OCI-LY7 (cell line): ENCODE measurements around the gene LCN6. TPM values are rescaled to one million over a fixed set of nuclear protein-coding genes. Genes with fewer than 3 reads are reported as not detected.
"Not testable (repeated sequence)": the region's sequence is repeated elsewhere in the genome, so short reads cannot be mapped to it uniquely, and the experiment has no call there.

Experiments used
- BruUV-seq: library from RNA; stranded (reverse); fragments of 400-500 nt; replicated peaks from 2 replicates; lab custom pipeline; 2021; lab: Mats Ljungman, UMichigan
- CTCF ChIA-PET: fragments of 300-600 bp; sonication (Branson Sonifier 250); formaldehyde crosslinking; loops from one replicate; lab custom pipeline; 2022; ENCODE audit warnings: antibody characterized with exemption; ENCODE audit not compliant: unreplicated experiment; lab: Charles Lee
- POLR2A ChIA-PET: fragments of 300-600 bp; sonication (Branson Sonifier 250); formaldehyde crosslinking; loops from one replicate; lab custom pipeline; 2022; ENCODE audit warnings: antibody characterized with exemption; lab: Charles Lee
- DNase-seq: peaks from one replicate; pipeline ENCODE4 v3.0.0-alpha.2; 2015; ENCODE audit warnings: low spot score
- H2AFZ ChIP-seq: fragments of 200-600 bp; sonication (generic), shearing (Covaris generic); 2 replicates; pipeline ENCODE4 v1.6.1; 2014; ENCODE audit warnings: mild to moderate bottlenecking, antibody characterized with exemption, low read length, moderate library complexity
- H3K27ac ChIP-seq: fragments of 200-600 bp; sonication (generic); 2 replicates; pipeline ENCODE4 v1.5.1; 2014; ENCODE audit warnings: mixed run types, low read depth, mild to moderate bottlenecking, moderate library complexity, low read length, inconsistent platforms; ENCODE audit not compliant: poor library complexity, severe bottlenecking
- H3K36me3 ChIP-seq: fragments of 200-600 bp; sonication (generic); 2 replicates; pipeline ENCODE4 v1.6.1; 2014; ENCODE audit warnings: mild to moderate bottlenecking, antibody characterized with exemption, low read length, moderate library complexity, mixed read lengths; ENCODE audit not compliant: insufficient read depth
- H3K4me1 ChIP-seq: fragments of 200-600 bp; sonication (generic); 2 replicates; pipeline ENCODE4 v1.5.1; 2014; ENCODE audit warnings: mild to moderate bottlenecking, low read length; ENCODE audit not compliant: insufficient read depth, poor library complexity, severe bottlenecking
- H3K4me2 ChIP-seq: fragments of 200-600 bp; sonication (generic); 2 replicates; pipeline ENCODE4 v1.6.1; 2014; ENCODE audit warnings: mild to moderate bottlenecking, low read length
- H3K4me3 ChIP-seq: fragments of 200-600 bp; sonication (generic); 2 replicates; pipeline ENCODE4 v1.5.1; 2014; ENCODE audit warnings: mild to moderate bottlenecking, low read depth, low read length; ENCODE audit not compliant: poor library complexity, severe bottlenecking
- H3K79me2 ChIP-seq: fragments of 200-600 bp; sonication (generic); 2 replicates; pipeline ENCODE4 v1.6.1; 2016; ENCODE audit warnings: low read depth, mild to moderate bottlenecking, low read length, moderate library complexity, mixed read lengths; ENCODE audit not compliant: insufficient read depth
- H3K9me2 ChIP-seq: fragments of 200-600 bp; sonication (generic); 2 replicates; pipeline ENCODE4 v1.6.1; 2016; ENCODE audit warnings: mild to moderate bottlenecking, low read length, mixed read lengths; ENCODE audit not compliant: insufficient read depth
- H3K9me3 ChIP-seq: fragments of 200-600 bp; sonication (generic); 2 replicates; pipeline ENCODE4 v1.6.1; 2014; ENCODE audit warnings: mild to moderate bottlenecking, mixed run types, low read length, mixed read lengths
- H4K20me1 ChIP-seq: fragments of 200-600 bp; sonication (generic); 2 replicates; pipeline ENCODE4 v1.6.1; 2014; ENCODE audit warnings: mild to moderate bottlenecking, antibody characterized with exemption, low read length, moderate library complexity, mixed read lengths; ENCODE audit not compliant: insufficient read depth
- CTCF ChIP-seq: fragments of 200-600 bp; sonication (generic); conservative IDR thresholded peaks from 2 replicates; pipeline ENCODE4 v1.5.1; 2014; ENCODE audit warnings: mild to moderate bottlenecking, antibody characterized with exemption, low read length, moderate library complexity, mixed read lengths
- EZH2phosphoT487 ChIP-seq: fragments of 200-600 bp; sonication (generic); IDR thresholded peaks from 2 replicates; pipeline ENCODE4 v1.6.1; 2018; ENCODE audit warnings: low read depth, borderline replicate concordance, mild to moderate bottlenecking, mixed run types, antibody characterized with exemption, low read length, moderate library complexity, mixed read lengths
- intact Hi-C: fragments of 100-400 bp; cut with micrococcal nuclease; formaldehyde crosslinking; loops from one replicate; pipeline ENCODE4 v1.10.0; 2022; ENCODE audit not compliant: unreplicated experiment
- total RNA-seq, 2 experiments: library from RNA; depleted of rRNA in 1 of 2; stranded (reverse); fragments of >200 nt in 1 of 2; shearing (Covaris generic) in 1 of 2; gene quantifications; 2 replicates each; pipeline ENCODE4 v1.2.3, GENCODE V29; 2014 to 2022

Gene LCN6
- total RNA-seq, 2 experiments from 2014 or later: not detected

GRCh38 chr9:136705564-136705963 lies 42.8 kb downstream of the LCN6 start:
- Histone ChIP-seq H3K4me3 (no peak overlapping the region), H2AFZ (no peak overlapping the region), H3K4me2 (no peak overlapping the region), H3K9me2 (no peaks in the 10 kb centered on the region), H4K20me1 (no peaks in the 10 kb centered on the region), H3K9me3 (no peaks in the 10 kb centered on the region), H3K4me1 (peaks cover 8% of the 10 kb centered on the region), H3K27ac (no peak overlapping the region), H3K36me3 (no peaks in the 10 kb centered on the region), H3K79me2 (no peaks in the 10 kb centered on the region)
- TF ChIP-seq EZH2phosphoT487 (no peak), CTCF (no peak)
- DNase-seq: no peak
- intact Hi-C loops: no loop called here
- CTCF ChIA-PET: no interaction called here
- BruUV-seq: no TSS peak
- POLR2A ChIA-PET: no interaction called here

GRCh38 chr9:136704741-136705140 lies 43.6 kb downstream of the LCN6 start:
- DNase-seq, H4K20me1 ChIP-seq, H3K4me3 ChIP-seq, H3K9me2 ChIP-seq, H3K4me1 ChIP-seq, H3K79me2 ChIP-seq, BruUV-seq, H3K36me3 ChIP-seq, intact Hi-C loops, H2AFZ ChIP-seq, H3K9me3 ChIP-seq, POLR2A ChIA-PET, H3K4me2 ChIP-seq, H3K27ac ChIP-seq, CTCF ChIA-PET: not testable (repeated sequence)

GRCh38 chr9:136703276-136703860 lies 45.0 kb downstream of the LCN6 start:
- intact Hi-C loops: no loop called here
- CTCF ChIA-PET: no interaction called here
- no TSS peak for BruUV-seq

More at GRCh38 chr9:136703276-136703860, 45.0 kb downstream of the LCN6 start:
- H3K4me3 ChIP-seq: no peak overlapping the region
- peaks cover 8% of the 10 kb centered on the region for H3K4me1 ChIP-seq
- no peak overlapping the region for H2AFZ ChIP-seq
- H4K20me1 ChIP-seq: no peaks in the 10 kb centered on the region
- no peaks in the 10 kb centered on the region for H3K79me2 ChIP-seq
- H3K4me2 ChIP-seq: no peak overlapping the region
- DNase-seq: no peak
- POLR2A ChIA-PET: interaction anchor here (0.6 kb wide), 1 partner anchor 307 kb away, joined by 3 read pairs; no protein-coding TSS in a partner anchor
- no peak for TF ChIP-seq EZH2phosphoT487
- no peak for TF ChIP-seq CTCF
- H3K36me3 ChIP-seq: no peaks in the 10 kb centered on the region
- H3K9me3 ChIP-seq: no peaks in the 10 kb centered on the region
- H3K9me2 ChIP-seq: no peaks in the 10 kb centered on the region
- no peak overlapping the region for H3K27ac ChIP-seq
